KBM-7 (cell line): ENCODE results near the gene PSENEN.
"Not testable (repeated sequence)": the region's sequence is repeated elsewhere in the genome, so short reads cannot be mapped to it uniquely, and the experiment has no call there.

ENCODE experiments used
- DNase-seq: peaks from one replicate; pipeline ENCODE4 v3.0.0-alpha.2; 2015
- in situ Hi-C: fragments of 300-500 bp; cut with MboI; formaldehyde crosslinking; loops from 2 replicates; pipeline ENCODE4 v1.14.3; 2020; ENCODE audit warnings: low sequenced_read_pairs, low pct_unique_long_range_greater_than_20kb, mixed read lengths

Gene PSENEN

GRCh38 chr19:35783469-35784434 is 38.3 kb downstream of the PSENEN start:
- in situ Hi-C loops: no loop called here
- DNase-seq: no peak

- DNase-seq: no peak
- in situ Hi-C loops: no loop called here
These were observed 39.3 kb downstream of the PSENEN start for GRCh38 chr19:35784503-35785338.

GRCh38 chr19:35785339-35785627 is 39.8 kb downstream of the PSENEN start:
- in situ Hi-C loops: no loop called here
- no peak for DNase-seq

- DNase-seq: no peak
- in situ Hi-C loops: no loop called here
These were observed 41.1 kb downstream of the PSENEN start for GRCh38 chr19:35786299-35787160.

GRCh38 chr19:35787227-35787799 is 41.9 kb downstream of the PSENEN start:
- DNase-seq: no peak
- in situ Hi-C loops: no loop called here

- no peak for DNase-seq
- in situ Hi-C loops: no loop called here
These were observed 42.9 kb downstream of the PSENEN start for GRCh38 chr19:35788205-35788960.

GRCh38 chr19:35789195-35789977 is 43.9 kb downstream of the PSENEN start:
- in situ Hi-C loops: no loop called here
- DNase-seq: no peak

GRCh38 chr19:35789978-35790944 is 44.8 kb downstream of the PSENEN start:
- in situ Hi-C loops: no loop called here
- no peak for DNase-seq

- DNase-seq: no peak
- in situ Hi-C loops: no loop called here
These were observed 45.7 kb downstream of the PSENEN start for GRCh38 chr19:35790981-35791813.

- in situ Hi-C loops: no loop called here
- no peak for DNase-seq
These were observed 46.4 kb downstream of the PSENEN start for GRCh38 chr19:35791814-35792279.

- in situ Hi-C loops: no loop called here
- no peak for DNase-seq
These were observed 46.9 kb downstream of the PSENEN start for GRCh38 chr19:35792312-35792711.

GRCh38 chr19:35792888-35793287 is 47.4 kb downstream of the PSENEN start:
- in situ Hi-C loops: no loop called here
- no peak for DNase-seq

- in situ Hi-C loops: no loop called here
- no peak for DNase-seq
These were observed 48.1 kb downstream of the PSENEN start for GRCh38 chr19:35793381-35794165.

GRCh38 chr19:35795564-35795963 is 50.1 kb downstream of the PSENEN start:
- in situ Hi-C loops, DNase-seq: not testable (repeated sequence)
